Measurements from ENCODE around the gene RGS9. TPM values are rescaled to one million over a fixed set of nuclear protein-coding genes. Genes with fewer than 3 reads are reported as not detected.

The RGS9 gene
- polyA plus RNA-seq, 2 of the 4 experiments (the other 2 are of a cell fraction): 6.9 to 14.3 TPM

- TF ChIP-seq ATOH8 (CRISPR knock-in tag; IDR thresholded peaks at IDR 0.05; ENCODE audit: low read depth) (no peak), CBX2 (IDR thresholded peaks at IDR 0.05; ENCODE audit: borderline replicate concordance, low read depth) (no peak)
These were observed 5.2 kb upstream of the RGS9 start (continued) for GRCh38 chr17:65131946-65132345.

- 67% methylated on average over 2 of the region's 2 CpGs for WGBS (ENCODE audit: missing lambda C conversion rate)
- H3K4me3 ChIP-seq: no peak overlapping the region
- H3K4me1 ChIP-seq: peaks cover 6% of the 10 kb centered on the region; the same call in 2 of the 3 replicates
- FAIRE-seq (no peak), DNase-seq (ENCODE audit: low read depth in 1 of 2, low spot score in 1 of 2) (no peak), ATAC-seq (no peak)
- no peak overlapping the region for H3K4me2 ChIP-seq
- POLR2A ChIA-PET: interaction anchor here (1.3 kb wide), 1 partner anchor 11 kb away, joined by 4 read pairs; no protein-coding TSS in a partner anchor
- H3K27ac ChIP-seq: no peak overlapping the region
- no peaks in the 10 kb centered on the region for H3K9me3 ChIP-seq
- TF ChIP-seq HEYL (CRISPR knock-in tag; IDR thresholded peaks at IDR 0.05) (no peak), POLR2A (IDR thresholded peaks at IDR 0.05; ENCODE audit: low read length) (no peak), ZNF302 (CRISPR knock-in tag; IDR thresholded peaks at IDR 0.05) (no peak), CHD2 (IDR thresholded peaks at IDR 0.05; ENCODE audit: low read length, partially characterized antibody) (no peak), RARB (CRISPR knock-in tag; IDR thresholded peaks at IDR 0.05) (no peak), HOXB5 (CRISPR knock-in tag; IDR thresholded peaks at IDR 0.05) (no peak), NPAS2 (CRISPR knock-in tag; IDR thresholded peaks at IDR 0.05; ENCODE audit: borderline replicate concordance) (no peak), CTCF (IDR thresholded peaks at IDR 0.05) (no peak), RAD21 (conservative IDR thresholded peaks at IDR 0.05 in 1 of 2, IDR thresholded peaks at IDR 0.05 in 1 of 2) (no peak), TFCP2L1 (CRISPR knock-in tag; IDR thresholded peaks at IDR 0.05) (no peak), EHMT2 (IDR thresholded peaks at IDR 0.05; ENCODE audit: low read depth) (no peak)
- CTCF ChIA-PET: interaction anchor here (0.6 to 9.3 kb wide), 8 partner anchors 10 to 158 kb away, joined by 3 to 158 read pairs (median 4); no protein-coding TSS in a partner anchor
These were observed 3.1 kb upstream of the RGS9 start for GRCh38 chr17:65134035-65134434.

DNA sequence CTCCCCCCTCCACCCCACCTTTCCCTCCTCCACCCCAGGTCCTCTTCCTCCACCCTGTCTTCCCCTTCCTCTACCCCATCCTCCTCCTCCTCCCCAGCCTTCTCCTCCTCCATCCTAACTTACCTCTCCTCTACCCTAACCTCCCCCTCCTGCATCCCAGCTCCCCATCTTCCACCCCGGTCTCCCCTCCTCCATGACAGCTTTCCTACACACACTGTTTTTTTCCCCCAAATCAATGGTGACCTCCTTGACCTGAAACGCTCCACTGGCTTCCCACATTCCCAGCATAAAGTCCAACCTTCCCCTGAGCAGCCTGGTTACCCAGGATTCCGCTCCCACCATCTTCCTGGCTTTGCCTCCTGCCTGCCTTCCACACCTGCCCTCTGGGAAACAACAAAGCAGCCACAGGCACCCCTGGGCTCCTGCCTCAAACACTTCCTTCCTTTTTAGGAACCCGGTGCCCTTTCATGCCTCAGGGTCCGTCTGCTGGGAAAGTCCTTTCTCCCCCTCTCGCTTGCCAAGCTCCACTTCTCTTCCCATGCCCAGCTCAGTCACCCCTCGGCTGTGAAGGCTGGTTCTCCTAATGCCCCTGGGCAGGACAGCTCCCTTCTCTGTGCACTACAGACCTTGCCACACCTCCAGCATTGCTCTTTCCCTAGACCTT is 2.1 kb downstream of the RGS9 start:
- TF ChIP-seq FOSL2 (IDR thresholded peaks at IDR 0.05) (no peak), FOSL2 (CRISPR knock-in tag; IDR thresholded peaks at IDR 0.05) (no peak), ZC3H11A (IDR thresholded peaks at IDR 0.05) (no peak), SMC3 (IDR thresholded peaks at IDR 0.05) (no peak), RAD21 (conservative IDR thresholded peaks at IDR 0.05 in 1 of 2, IDR thresholded peaks at IDR 0.05 in 1 of 2) (no peak), E2F6 (IDR thresholded peaks at IDR 0.05; ENCODE audit: borderline replicate concordance, low read depth) (no peak), HDAC2 (IDR thresholded peaks at IDR 0.05) (no peak)
- no peak for DNase-seq (ENCODE audit: low read depth in 1 of 2, low spot score in 1 of 2)
- WGBS (ENCODE audit: missing lambda C conversion rate): 53% methylated on average over 7 of the region's 7 CpGs
- FAIRE-seq: no peak
- no peak for ATAC-seq
- Histone ChIP-seq H3K4me2 (no peak overlapping the region), H3K4me3 (no peak overlapping the region), H3K27ac (no peak overlapping the region), H3K9me3 (no peaks in the 10 kb centered on the region), H3K4me1 (no peaks in the 10 kb centered on the region)
- ChIA-PET CTCF (interaction anchor here (0.8 to 9.3 kb wide), 14 partner anchors 9 to 1276 kb away, joined by 3 to 158 read pairs (median 4); no protein-coding TSS in a partner anchor), POLR2A (interaction anchor here (1.3 kb wide), 1 partner anchor 11 kb away, joined by 3 read pairs; no protein-coding TSS in a partner anchor)

Measured in A549 (cell line).